Natural killer cell (primary cell): ENCODE data around the gene CBX7. TPM values are rescaled to one million over a fixed set of nuclear protein-coding genes. Genes with fewer than 3 reads are reported as not detected.

Experiments
- ATAC-seq, 3 donors: fragments of 150-1000 bp in 2 of 3; fragments of 200-7000 bp in 1 of 3; cut with Tn5 transposase; 1 replicate in 1 of 3; 2 replicates in 2 of 3; pipeline ENCODE4 v1.10.0; 2021; ENCODE audit warnings: mild to moderate bottlenecking in 2 of 3, moderate library complexity in 2 of 3
- DNase-seq, 2 donors: peaks; one replicate each; pipeline versions ENCODE4 v3.0.0 to v3.0.0-alpha.2; 2013 to 2021; ENCODE audit warnings: mixed read lengths in 1 of 2
- H3K27ac ChIP-seq: one replicate; pipeline ENCODE4 v1.5.1; 2013; ENCODE audit warnings: mild to moderate bottlenecking, low read length
- H3K27me3 ChIP-seq: one replicate; pipeline ENCODE4 v1.6.1; 2013; ENCODE audit warnings: low read length; ENCODE audit not compliant: control insufficient read depth, insufficient read depth
- H3K36me3 ChIP-seq: one replicate; pipeline ENCODE4 v1.6.1; 2013; ENCODE audit warnings: low read length; ENCODE audit not compliant: control insufficient read depth, insufficient read depth
- H3K4me1 ChIP-seq: one replicate; pipeline ENCODE4 v1.6.1; 2013; ENCODE audit warnings: low read length; ENCODE audit not compliant: control insufficient read depth, insufficient read depth
- H3K4me3 ChIP-seq: one replicate; pipeline ENCODE4 v1.5.1; 2013; ENCODE audit warnings: low read length
- H3K9me3 ChIP-seq: one replicate; pipeline ENCODE4 v1.6.1; 2013; ENCODE audit warnings: low read length; ENCODE audit not compliant: control insufficient read depth, insufficient read depth
- H3K27ac Mint-ChIP-seq, 2 donors: one replicate each; pipeline ENCODE4 v1.8.0; 2022; ENCODE audit warnings: mild to moderate bottlenecking in 2 of 2, mixed read lengths in 2 of 2, moderate library complexity in 1 of 2
- H3K27me3 Mint-ChIP-seq, 2 donors: one replicate each; pipeline ENCODE4 v1.8.0; 2022; ENCODE audit warnings: low read depth in 2 of 2, mixed read lengths in 2 of 2
- H3K36me3 Mint-ChIP-seq: one replicate; pipeline ENCODE4 v1.8.0; 2022; ENCODE audit warnings: mixed read lengths
- H3K4me1 Mint-ChIP-seq, 2 donors: one replicate each; pipeline ENCODE4 v1.8.0; 2022; ENCODE audit warnings: mixed read lengths in 2 of 2
- H3K4me3 Mint-ChIP-seq: one replicate; pipeline ENCODE4 v1.8.0; 2022; ENCODE audit warnings: mild to moderate bottlenecking, moderate library complexity, mixed read lengths
- H3K9me3 Mint-ChIP-seq, 2 donors: one replicate each; pipeline ENCODE4 v1.8.0; 2022; ENCODE audit warnings: mixed read lengths in 2 of 2
- WGBS: methylation state at CpG from one replicate; pipeline ENCODE4 v1.1.7; 2013; ENCODE audit warnings: missing lambda C conversion rate; ENCODE audit not compliant: insufficient coverage; 5-methylcytosine and 5-hydroxymethylcytosine counted together
- intact Hi-C: fragments of 100-400 bp; cut with micrococcal nuclease; formaldehyde crosslinking; loops from one replicate; pipeline ENCODE4 v1.14.2; 2022
- total RNA-seq, 4 donors: library from RNA; stranded (reverse); fragments of 120-200 nt in 1 of 4; gene quantifications; one replicate each; pipeline versions ENCODE4 v1.2.3 to v1.2.4, GENCODE V29; 2013 to 2022
- TF ChIP-seq, protein P1 (sequence below): fragments of 200-600 bp; IDR thresholded peaks from one replicate; pipeline ENCODE4 v1.8.0; 2022; ENCODE audit warnings: antibody characterized with exemption

CBX7 gene
- total RNA-seq, 3 donors from 2014 or later (not counting 1 experiment from before 2014, with no cell fraction given): 49.6 to 52.9 (median 50.0) TPM

DNA sequence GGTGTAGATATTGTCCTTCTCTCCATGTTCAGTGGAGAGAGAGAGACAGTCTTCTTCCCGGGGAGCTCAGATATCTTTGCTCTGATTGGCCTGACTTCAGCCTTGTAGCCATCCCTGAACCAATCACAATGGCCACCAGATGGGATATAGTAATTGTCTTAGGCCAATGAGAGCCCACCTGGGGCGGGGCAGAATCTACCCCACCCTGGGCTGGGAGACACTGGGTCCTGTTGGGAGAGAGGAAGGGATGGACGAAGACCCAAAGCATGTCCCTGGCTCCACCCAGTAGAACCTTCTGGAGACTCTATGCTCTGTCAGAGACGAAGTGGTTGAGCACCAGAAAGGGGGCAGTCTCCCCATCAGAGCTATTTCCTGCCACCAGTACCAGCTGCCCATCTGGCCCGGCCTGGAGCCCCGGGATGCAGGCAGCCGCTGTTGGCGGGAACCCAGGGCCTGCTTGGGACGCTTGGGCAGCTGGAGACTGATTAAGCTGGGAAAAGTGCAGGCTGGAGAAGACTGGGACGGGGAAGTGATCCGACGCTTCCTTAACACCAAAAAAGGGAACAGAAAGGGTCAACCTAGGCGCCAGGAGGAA is 31.6 kb upstream of the CBX7 start:
- ATAC-seq: no peak
- TF ChIP-seq, protein P1, sequence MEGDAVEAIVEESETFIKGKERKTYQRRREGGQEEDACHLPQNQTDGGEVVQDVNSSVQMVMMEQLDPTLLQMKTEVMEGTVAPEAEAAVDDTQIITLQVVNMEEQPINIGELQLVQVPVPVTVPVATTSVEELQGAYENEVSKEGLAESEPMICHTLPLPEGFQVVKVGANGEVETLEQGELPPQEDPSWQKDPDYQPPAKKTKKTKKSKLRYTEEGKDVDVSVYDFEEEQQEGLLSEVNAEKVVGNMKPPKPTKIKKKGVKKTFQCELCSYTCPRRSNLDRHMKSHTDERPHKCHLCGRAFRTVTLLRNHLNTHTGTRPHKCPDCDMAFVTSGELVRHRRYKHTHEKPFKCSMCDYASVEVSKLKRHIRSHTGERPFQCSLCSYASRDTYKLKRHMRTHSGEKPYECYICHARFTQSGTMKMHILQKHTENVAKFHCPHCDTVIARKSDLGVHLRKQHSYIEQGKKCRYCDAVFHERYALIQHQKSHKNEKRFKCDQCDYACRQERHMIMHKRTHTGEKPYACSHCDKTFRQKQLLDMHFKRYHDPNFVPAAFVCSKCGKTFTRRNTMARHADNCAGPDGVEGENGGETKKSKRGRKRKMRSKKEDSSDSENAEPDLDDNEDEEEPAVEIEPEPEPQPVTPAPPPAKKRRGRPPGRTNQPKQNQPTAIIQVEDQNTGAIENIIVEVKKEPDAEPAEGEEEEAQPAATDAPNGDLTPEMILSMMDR: no peak
- H3K27ac Mint-ChIP-seq: no peak overlapping the region
- H3K4me1 Mint-ChIP-seq: peaks cover 14 to 26% of the 10 kb centered on the region in 2 donors
- Histone ChIP-seq H3K27ac (no peak overlapping the region), H3K9me3 (peaks cover 5% of the 10 kb centered on the region), H3K27me3 (no peaks in the 10 kb centered on the region), H3K4me3 (no peak overlapping the region), H3K36me3 (no peaks in the 10 kb centered on the region), H3K4me1 (peaks cover 12% of the 10 kb centered on the region)
- intact Hi-C loops: no loop called here
- H3K36me3 Mint-ChIP-seq: no peaks in the 10 kb centered on the region
- no peak overlapping the region for H3K4me3 Mint-ChIP-seq
- no peaks in the 10 kb centered on the region for H3K9me3 Mint-ChIP-seq
- DNase-seq: no peak
- WGBS: 77% methylated on average over 13 of the region's 13 CpGs
- H3K27me3 Mint-ChIP-seq: peaks cover 0 to 2% of the 10 kb centered on the region in 2 donors

DNA sequence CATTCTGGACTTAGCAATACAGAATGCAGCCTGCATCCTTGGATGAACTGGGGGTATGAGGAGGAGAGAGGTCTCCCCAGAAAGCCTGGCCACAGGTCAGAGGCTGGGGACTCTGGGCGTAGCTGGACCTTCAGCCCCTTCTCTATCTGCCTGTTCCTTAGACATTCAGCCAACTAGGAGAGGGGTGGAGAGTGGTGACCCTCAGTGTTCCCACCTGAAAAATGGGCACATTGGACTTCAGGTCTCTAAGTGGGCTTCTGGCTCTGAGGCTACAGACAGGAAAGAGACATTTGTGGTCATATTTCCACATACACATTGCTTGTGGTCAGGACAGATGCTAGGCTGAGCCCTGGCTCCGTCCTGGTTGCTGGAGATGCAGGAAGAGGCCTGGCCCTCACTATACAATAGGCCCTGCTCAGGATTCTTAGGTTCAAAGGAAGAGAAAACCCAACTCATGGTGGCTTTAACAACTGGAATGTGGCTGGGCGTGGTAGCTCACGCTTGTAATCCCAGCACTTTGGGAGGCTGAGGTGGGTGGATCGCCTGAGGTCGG is 30.1 kb upstream of the CBX7 start:
- Histone ChIP-seq H3K36me3 (no peaks in the 10 kb centered on the region), H3K4me1 (peaks cover 26% of the 10 kb centered on the region), H3K27ac (no peak overlapping the region), H3K27me3 (no peaks in the 10 kb centered on the region), H3K4me3 (no peak overlapping the region), H3K9me3 (peaks cover 5% of the 10 kb centered on the region)
- H3K9me3 Mint-ChIP-seq: no peaks in the 10 kb centered on the region
- ATAC-seq: no peak
- H3K4me3 Mint-ChIP-seq: no peak overlapping the region
- peaks cover 0 to 3% of the 10 kb centered on the region in 2 donors for H3K27me3 Mint-ChIP-seq
- intact Hi-C loops: no loop called here
- H3K4me1 Mint-ChIP-seq: peaks cover 30 to 42% of the 10 kb centered on the region in 2 donors
- H3K36me3 Mint-ChIP-seq: no peaks in the 10 kb centered on the region
- TF ChIP-seq, protein P1: no peak
- WGBS: 87% methylated on average over 5 of the region's 6 CpGs
- H3K27ac Mint-ChIP-seq: no peak overlapping the region
- DNase-seq: no peak

DNA sequence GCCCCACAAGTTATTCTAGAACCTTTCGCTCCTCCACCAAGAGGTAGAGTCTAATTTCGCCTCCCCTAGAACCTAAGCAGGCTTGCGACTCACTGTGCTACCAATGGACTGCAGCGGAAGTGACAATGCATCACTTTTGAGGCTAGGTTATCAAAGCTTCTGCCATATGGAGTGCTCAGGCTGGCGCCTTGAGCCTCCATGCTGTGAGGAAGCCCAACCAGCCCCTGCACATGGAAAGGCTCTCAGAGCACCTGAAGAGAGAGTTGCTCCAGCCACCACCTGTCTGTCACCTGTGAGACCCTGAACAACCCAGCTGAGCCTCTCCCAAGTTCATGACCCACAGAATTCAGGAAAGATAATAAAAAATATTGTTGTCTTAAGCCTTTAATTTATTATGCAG is 29.3 kb upstream of the CBX7 start:
- WGBS: 77% methylated on average over 5 of the region's 5 CpGs
- intact Hi-C loops: no loop called here
- Mint-ChIP-seq H3K36me3 (no peaks in the 10 kb centered on the region), H3K4me3 (no peak overlapping the region), H3K4me1 (peaks cover 33 to 48% of the 10 kb centered on the region in 2 donors), H3K27me3 (peaks cover 0 to 3% of the 10 kb centered on the region in 2 donors), H3K9me3 (no peaks in the 10 kb centered on the region), H3K27ac (no peak overlapping the region)
- no peak overlapping the region for H3K27ac ChIP-seq
- ATAC-seq (no peak), DNase-seq (no peak)
- TF ChIP-seq, protein P1: no peak
- H3K4me1 ChIP-seq: peaks cover 32% of the 10 kb centered on the region
- no peaks in the 10 kb centered on the region for H3K36me3 ChIP-seq
- no peak overlapping the region for H3K4me3 ChIP-seq
- H3K27me3 ChIP-seq: no peaks in the 10 kb centered on the region
- H3K9me3 ChIP-seq: peaks cover 5% of the 10 kb centered on the region

DNA sequence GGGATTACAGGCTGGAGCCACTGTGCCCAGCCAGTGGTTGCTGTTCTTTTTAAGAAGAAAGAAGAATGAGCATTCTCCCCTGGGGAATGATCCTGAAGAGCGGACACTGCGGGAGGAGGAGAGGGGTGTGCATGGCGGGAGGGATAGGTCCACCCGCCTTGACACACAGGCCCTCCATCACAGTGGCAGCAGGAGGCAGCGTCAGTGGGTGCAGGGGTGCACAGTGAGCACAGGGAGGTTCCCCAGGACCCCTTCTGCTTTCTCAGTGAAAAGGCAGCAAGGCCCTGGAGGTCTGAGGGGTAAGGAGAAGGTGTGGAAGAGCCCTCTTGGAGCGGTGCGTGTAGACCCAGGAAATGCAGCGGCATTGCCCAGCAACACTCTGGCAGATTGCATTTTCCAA is 28.9 kb upstream of the CBX7 start:
- no peaks in the 10 kb centered on the region for H3K9me3 Mint-ChIP-seq
- no peaks in the 10 kb centered on the region for H3K27me3 ChIP-seq
- no peak overlapping the region for H3K27ac ChIP-seq
- H3K4me1 ChIP-seq: peaks cover 36% of the 10 kb centered on the region
- DNase-seq (no peak), ATAC-seq (no peak)
- H3K4me1 Mint-ChIP-seq: peaks cover 33 to 52% of the 10 kb centered on the region in 2 donors
- intact Hi-C loops: no loop called here
- H3K36me3 Mint-ChIP-seq: no peaks in the 10 kb centered on the region
- TF ChIP-seq, protein P1: no peak
- H3K4me3 ChIP-seq: no peak overlapping the region
- H3K4me3 Mint-ChIP-seq: no peak overlapping the region
- no peak overlapping the region for H3K27ac Mint-ChIP-seq
- WGBS: 97% methylated on average over 8 of the region's 8 CpGs
- H3K9me3 ChIP-seq: peaks cover 5% of the 10 kb centered on the region
- H3K36me3 ChIP-seq: no peaks in the 10 kb centered on the region
- peaks cover 0 to 3% of the 10 kb centered on the region in 2 donors for H3K27me3 Mint-ChIP-seq
